BLaER1 treated with 17β-estradiol and CSF1 and Interleukin-3, amounts not matched to agents 10 nM and 100 nM (cell line): ENCODE results near the gene JMJD1C.

Source experiments
- H3K27ac ChIP-seq, 11 experiments: shearing (Covaris generic); formaldehyde crosslinking; 2 replicates each; pipeline ENCODE4 v1.8.1; 2022
- H3K27me3 ChIP-seq, 11 experiments: shearing (Covaris generic); formaldehyde crosslinking; 2 replicates each; pipeline ENCODE4 v1.8.1; 2022
- H3K36me3 ChIP-seq, 11 experiments: shearing (Covaris generic); formaldehyde crosslinking; 2 replicates each; pipeline ENCODE4 v1.8.1; 2022
- H3K4me1 ChIP-seq, 10 experiments: shearing (Covaris generic); formaldehyde crosslinking; 2 replicates each; pipeline ENCODE4 v1.8.1; 2022
- H3K4me2 ChIP-seq, 11 experiments: shearing (Covaris generic); formaldehyde crosslinking; 2 replicates each; pipeline ENCODE4 v1.8.1; 2022
- H3K4me3 ChIP-seq, 10 experiments: shearing (Covaris generic); formaldehyde crosslinking; 2 replicates each; pipeline ENCODE4 v1.8.1; 2022
- H3K9ac ChIP-seq, 11 experiments: shearing (Covaris generic); formaldehyde crosslinking; 2 replicates each; pipeline ENCODE4 v1.8.1; 2022
- H3K9me3 ChIP-seq, 11 experiments: shearing (Covaris generic); formaldehyde crosslinking; replicated peaks in 1 of 11; 2 replicates each; pipeline ENCODE4 v1.8.1; 2022
- H4K20me1 ChIP-seq, 11 experiments: shearing (Covaris generic); formaldehyde crosslinking; 2 replicates each; pipeline ENCODE4 v1.8.1; 2022
- Cebpa-rat ChIP-seq, 11 experiments: shearing (Covaris generic); IDR thresholded peaks; 2 replicates each; pipeline ENCODE4 v1.8.1; 2022

JMJD1C gene

GRCh38 chr10:63415640-63416244 lies 50.0 kb downstream of the JMJD1C start:
- Histone ChIP-seq H3K4me2 (peak overlapping the region in 2 of 11 experiments; percentile 15 to 39; a peak in 4 of 22 replicates), H3K4me1 (peaks cover 0 to 14% (median under 1%) of the 10 kb centered on the region in 10 experiments; a peak in 9 of 20 replicates), H3K9me3 (no peaks in the 10 kb centered on the region), H3K4me3 (no peak overlapping the region), H3K27me3 (no peaks in the 10 kb centered on the region), H3K9ac (no peak overlapping the region), H3K36me3 (peaks cover 0 to 11% (median 5%) of the 10 kb centered on the region in 11 experiments; a peak in 9 of 22 replicates), H4K20me1 (peaks cover 0 to 68% (median 25%) of the 10 kb centered on the region in 11 experiments; a peak in 13 of 22 replicates), H3K27ac (no peak overlapping the region)
- no peak for TF ChIP-seq Cebpa-rat (IDR thresholded peaks at IDR 0.05)

- Histone ChIP-seq H3K36me3 (peaks cover 0 to 11% (median 5%) of the 10 kb centered on the region in 11 experiments; a peak in 9 of 22 replicates), H3K27ac (no peak overlapping the region), H3K9ac (no peak overlapping the region), H3K9me3 (no peaks in the 10 kb centered on the region), H4K20me1 (peaks cover 0 to 69% (median 34%) of the 10 kb centered on the region in 11 experiments; a peak in 13 of 22 replicates), H3K4me2 (no peak overlapping the region), H3K4me3 (no peak overlapping the region), H3K4me1 (peaks cover 0 to 13% (median 2%) of the 10 kb centered on the region in 10 experiments; a peak in 3 of 20 replicates), H3K27me3 (no peaks in the 10 kb centered on the region)
- no peak for TF ChIP-seq Cebpa-rat (IDR thresholded peaks at IDR 0.05)
These were observed 51.1 kb downstream of the JMJD1C start for GRCh38 chr10:63414481-63415260.

GRCh38 chr10:63413429-63413828 lies 52.3 kb downstream of the JMJD1C start:
- Histone ChIP-seq H3K27me3 (no peaks in the 10 kb centered on the region), H3K36me3 (peaks cover 0 to 11% (median 7%) of the 10 kb centered on the region in 11 experiments; a peak in 9 of 22 replicates), H3K27ac (no peak overlapping the region), H3K4me1 (peaks cover 0 to 13% (median 2%) of the 10 kb centered on the region in 10 experiments; a peak in 3 of 20 replicates), H3K4me3 (no peak overlapping the region), H3K4me2 (no peak overlapping the region), H4K20me1 (peaks cover 0 to 70% (median 41%) of the 10 kb centered on the region in 11 experiments; a peak in 13 of 22 replicates), H3K9ac (no peak overlapping the region), H3K9me3 (no peaks in the 10 kb centered on the region)
- no peak for TF ChIP-seq Cebpa-rat (IDR thresholded peaks at IDR 0.05)

GRCh38 chr10:63412304-63412703 lies 53.5 kb downstream of the JMJD1C start:
- Histone ChIP-seq H4K20me1 (peaks cover 0 to 63% (median 33%) of the 10 kb centered on the region in 11 experiments; a peak in 13 of 22 replicates), H3K4me2 (no peak overlapping the region), H3K9ac (no peak overlapping the region), H3K27me3 (no peaks in the 10 kb centered on the region), H3K4me3 (no peak overlapping the region), H3K36me3 (peaks cover 0 to 15% (median 8%) of the 10 kb centered on the region in 11 experiments; a peak in 11 of 22 replicates), H3K9me3 (no peaks in the 10 kb centered on the region), H3K27ac (no peak overlapping the region), H3K4me1 (peaks cover 0 to 13% (median 2%) of the 10 kb centered on the region in 10 experiments; a peak in 3 of 20 replicates)
- TF ChIP-seq Cebpa-rat (IDR thresholded peaks at IDR 0.05) = no peak

- no peak overlapping the region for H3K4me2 ChIP-seq
- H3K4me1 ChIP-seq = peaks cover 0 to 9% (median under 1%) of the 10 kb centered on the region in 10 experiments; a peak in 3 of 20 replicates
- H3K9ac ChIP-seq = no peak overlapping the region
- no peak overlapping the region for H3K4me3 ChIP-seq
- H4K20me1 ChIP-seq = peaks cover 0 to 47% (median 25%) of the 10 kb centered on the region in 11 experiments; a peak in 12 of 22 replicates
- peaks cover 0 to 20% (median 11%) of the 10 kb centered on the region in 11 experiments; a peak in 15 of 22 replicates for H3K36me3 ChIP-seq
- TF ChIP-seq Cebpa-rat (IDR thresholded peaks at IDR 0.05) = no peak
- H3K27ac ChIP-seq = no peak overlapping the region
- no peaks in the 10 kb centered on the region for H3K27me3 ChIP-seq
- no peaks in the 10 kb centered on the region for H3K9me3 ChIP-seq
These were observed 55.1 kb downstream of the JMJD1C start for GRCh38 chr10:63410633-63411032.

GRCh38 chr10:63409465-63410027 lies 56.2 kb downstream of the JMJD1C start:
- H3K4me2 ChIP-seq = no peak overlapping the region
- TF ChIP-seq Cebpa-rat (IDR thresholded peaks at IDR 0.05) = no peak

GRCh38 chr10:63407136-63407662 lies 58.6 kb downstream of the JMJD1C start:
- H3K36me3 ChIP-seq = peaks cover 0 to 35% (median 15%) of the 10 kb centered on the region in 11 experiments; a peak in 15 of 22 replicates
- no peak overlapping the region for H3K27ac ChIP-seq
- H3K27me3 ChIP-seq = no peaks in the 10 kb centered on the region
- no peak overlapping the region for H3K9ac ChIP-seq
- 0 out of 20 replicates have a peak, but pooled peaks cover 0 to 7% (median 0%) of the 10 kb centered on the region in 10 experiments for H3K4me1 ChIP-seq
- peaks cover 0 to 53% (median 20%) of the 10 kb centered on the region in 11 experiments; a peak in 12 of 22 replicates for H4K20me1 ChIP-seq
- no peak for TF ChIP-seq Cebpa-rat (IDR thresholded peaks at IDR 0.05)
- H3K4me2 ChIP-seq = no peak overlapping the region
- no peaks in the 10 kb centered on the region for H3K9me3 ChIP-seq
- no peak overlapping the region for H3K4me3 ChIP-seq

More at GRCh38 chr10:63409465-63410027, 56.2 kb downstream of the JMJD1C start:
- H3K9ac ChIP-seq = no peak overlapping the region
- peaks cover 0 to 25% (median 15%) of the 10 kb centered on the region in 11 experiments; a peak in 15 of 22 replicates for H3K36me3 ChIP-seq
- H4K20me1 ChIP-seq = peaks cover 0 to 41% (median 21%) of the 10 kb centered on the region in 11 experiments; a peak in 11 of 22 replicates
- no peak overlapping the region for H3K4me3 ChIP-seq
- H3K9me3 ChIP-seq = no peaks in the 10 kb centered on the region
- H3K4me1 ChIP-seq = 0 out of 20 replicates have a peak, but pooled peaks cover 0 to 7% (median 0%) of the 10 kb centered on the region in 10 experiments
- H3K27ac ChIP-seq = no peak overlapping the region
- H3K27me3 ChIP-seq = no peaks in the 10 kb centered on the region

- Histone ChIP-seq H3K36me3 (peaks cover 8 to 35% (median 17%) of the 10 kb centered on the region in 11 experiments; a peak in 18 of 22 replicates), H3K4me3 (no peak overlapping the region), H3K27me3 (no peaks in the 10 kb centered on the region), H3K4me2 (no peak overlapping the region), H4K20me1 (peaks cover 0 to 25% (median 0%) of the 10 kb centered on the region in 11 experiments; a peak in 6 of 22 replicates), H3K4me1 (peaks cover 0 to 8% (median 0%) of the 10 kb centered on the region in 10 experiments; a peak in 5 of 20 replicates), H3K9me3 (peaks cover 23 to 39% (median 34%) of the 10 kb centered on the region in 11 experiments), H3K9ac (no peak overlapping the region), H3K27ac (no peak overlapping the region)
- TF ChIP-seq Cebpa-rat (IDR thresholded peaks at IDR 0.05) = no peak
These were observed 69.5 kb downstream of the JMJD1C start for GRCh38 chr10:63396133-63396761.
